Testis (tissue), 3 donors: ENCODE measurements around the gene CXCL5. TPM values are rescaled to one million over a fixed set of nuclear protein-coding genes. Genes with fewer than 3 reads are reported as not detected.

Source experiments
- DNase-seq: peaks from one replicate; pipeline ENCODE4 v3.0.0-alpha.2; 2019
- H3K27ac ChIP-seq, 2 donors: fragments of 200-600 bp; sonication (generic); one replicate each; pipeline ENCODE4 v1.5.1; 2019
- H3K27me3 ChIP-seq: fragments of 200-600 bp; sonication (generic); one replicate; pipeline ENCODE4 v1.5.1; 2019
- H3K36me3 ChIP-seq: fragments of 200-600 bp; sonication (generic); one replicate; pipeline ENCODE4 v1.5.1; 2017; ENCODE audit warnings: low read depth; ENCODE audit errors: missing control alignments
- H3K4me1 ChIP-seq: fragments of 200-600 bp; sonication (generic); one replicate; pipeline ENCODE4 v1.5.1; 2019
- H3K4me3 ChIP-seq, 2 donors: fragments of 200-600 bp; sonication (generic); one replicate each; pipeline ENCODE4 v1.5.1; 2017 to 2019
- H3K9me3 ChIP-seq: fragments of 200-600 bp; sonication (generic); one replicate; pipeline ENCODE4 v1.5.1; 2017
- POLR2A ChIP-seq: fragments of 450-650 bp; IDR thresholded peaks from one replicate; pipeline ENCODE4 v1.6.1; 2017; ENCODE audit warnings: antibody characterized with exemption, mild to moderate bottlenecking, moderate library complexity
- WGBS, 2 donors: methylation state at CpG; one replicate each; pipeline ENCODE4 v1.1.5; 2018; 5-methylcytosine and 5-hydroxymethylcytosine counted together
- intact Hi-C: fragments of 100-400 bp; cut with DNase I; formaldehyde crosslinking; loops from one replicate; pipeline ENCODE4 v1.15.1; 2023; ENCODE audit warnings: low total_unique reads
- polyA plus RNA-seq: library from polyadenylated mRNA; stranded (reverse); fragments of 350-450 nt; fragmentation: Illumina TruSeq; extraction: RNeasy Lipid Tissue Mini Kit (QIAGEN cat#74804); gene quantifications from one replicate; pipeline ENCODE4 v1.2.3, GENCODE V29; 2014; ENCODE audit warnings: low read depth, low replicate concordance; ENCODE audit not compliant: insufficient read depth
- total RNA-seq, 2 donors: library from RNA; depleted of rRNA; stranded (reverse); fragments of >200 nt; gene quantifications; one replicate each; pipeline ENCODE4 v1.2.3, GENCODE V29; 2016
- TF ChIP-seq, protein P1 (sequence below), 3 experiments: fragments of 450-650 bp in 2 of 3; fragments of 200-600 bp in 1 of 3; sonication (generic) in 1 of 3; IDR thresholded peaks; one replicate each; pipeline ENCODE4 v1.5.1; 2016 to 2019; ENCODE audit warnings: antibody characterized with exemption in 3 of 3, mild to moderate bottlenecking in 2 of 3, moderate library complexity in 1 of 3

Gene CXCL5
- total and polyA plus RNA-seq, 3 donors from 2014 or later = 0.16 to 0.55 (median 0.37) TPM

DNA sequence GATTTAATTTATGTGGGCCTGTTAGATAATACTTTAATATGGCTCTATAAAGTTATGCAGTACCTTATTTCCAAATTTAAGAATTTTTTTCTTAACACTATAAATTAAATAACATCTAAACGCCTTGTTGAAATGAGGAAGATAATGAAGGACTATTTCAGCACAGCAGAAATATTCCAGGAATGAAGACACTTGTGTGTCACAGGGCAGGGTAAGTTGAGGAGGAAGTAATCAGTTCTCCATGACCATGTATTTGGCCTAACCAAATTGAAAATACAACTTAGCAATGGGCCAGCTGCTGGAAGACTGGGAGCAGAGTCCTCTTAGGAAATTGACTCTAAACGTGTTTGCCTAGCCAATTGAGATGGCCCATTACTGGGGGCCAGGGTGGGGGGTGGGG is 23.1 kb upstream of the CXCL5 start:
- no peak for DNase-seq
- H3K4me3 ChIP-seq = no peak overlapping the region
- H3K36me3 ChIP-seq = no peaks in the 10 kb centered on the region
- TF ChIP-seq POLR2A = no peak
- TF ChIP-seq, protein P1, sequence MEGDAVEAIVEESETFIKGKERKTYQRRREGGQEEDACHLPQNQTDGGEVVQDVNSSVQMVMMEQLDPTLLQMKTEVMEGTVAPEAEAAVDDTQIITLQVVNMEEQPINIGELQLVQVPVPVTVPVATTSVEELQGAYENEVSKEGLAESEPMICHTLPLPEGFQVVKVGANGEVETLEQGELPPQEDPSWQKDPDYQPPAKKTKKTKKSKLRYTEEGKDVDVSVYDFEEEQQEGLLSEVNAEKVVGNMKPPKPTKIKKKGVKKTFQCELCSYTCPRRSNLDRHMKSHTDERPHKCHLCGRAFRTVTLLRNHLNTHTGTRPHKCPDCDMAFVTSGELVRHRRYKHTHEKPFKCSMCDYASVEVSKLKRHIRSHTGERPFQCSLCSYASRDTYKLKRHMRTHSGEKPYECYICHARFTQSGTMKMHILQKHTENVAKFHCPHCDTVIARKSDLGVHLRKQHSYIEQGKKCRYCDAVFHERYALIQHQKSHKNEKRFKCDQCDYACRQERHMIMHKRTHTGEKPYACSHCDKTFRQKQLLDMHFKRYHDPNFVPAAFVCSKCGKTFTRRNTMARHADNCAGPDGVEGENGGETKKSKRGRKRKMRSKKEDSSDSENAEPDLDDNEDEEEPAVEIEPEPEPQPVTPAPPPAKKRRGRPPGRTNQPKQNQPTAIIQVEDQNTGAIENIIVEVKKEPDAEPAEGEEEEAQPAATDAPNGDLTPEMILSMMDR (IDR thresholded peaks at IDR 0.05) = no peak
- no peaks in the 10 kb centered on the region for H3K9me3 ChIP-seq
- 43 to 48% methylated on average over 2 of the region's 2 CpGs for WGBS, 2 donors
- no peak overlapping the region for H3K27ac ChIP-seq
- no peaks in the 10 kb centered on the region for H3K27me3 ChIP-seq
- intact Hi-C loops = no loop called here
- no peaks in the 10 kb centered on the region for H3K4me1 ChIP-seq

DNA sequence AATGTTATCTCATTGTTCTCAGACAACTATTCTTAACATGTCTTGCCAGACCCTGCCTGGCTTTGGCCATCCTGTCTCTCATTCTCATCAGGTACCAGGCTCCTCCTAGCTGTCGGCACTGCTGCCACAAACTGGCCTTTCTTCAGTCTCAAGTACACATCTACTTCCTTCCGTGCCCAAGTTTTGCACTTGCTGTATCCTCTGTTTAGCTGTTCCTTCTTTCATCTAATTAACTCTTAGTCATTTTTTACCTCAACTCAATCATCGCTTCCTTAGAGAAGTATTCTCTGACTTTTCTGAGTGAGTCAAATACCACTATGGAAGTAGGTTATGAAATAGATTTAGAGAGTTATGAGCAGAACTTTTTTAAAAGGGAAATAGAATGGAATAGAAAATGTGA is 20.3 kb upstream of the CXCL5 start:
- H3K9me3 ChIP-seq = no peaks in the 10 kb centered on the region
- H3K27me3 ChIP-seq = no peaks in the 10 kb centered on the region
- DNase-seq = no peak
- H3K27ac ChIP-seq = no peak overlapping the region
- no peaks in the 10 kb centered on the region for H3K4me1 ChIP-seq
- TF ChIP-seq, protein P1 (IDR thresholded peaks at IDR 0.05) = no peak
- TF ChIP-seq POLR2A = no peak
- intact Hi-C loops = no loop called here
- 71 to 73% methylated on average over 3 of the region's 3 CpGs for whole genome bisulfite sequencing, 2 donors
- H3K36me3 ChIP-seq = no peaks in the 10 kb centered on the region
- H3K4me3 ChIP-seq = no peak overlapping the region

DNA sequence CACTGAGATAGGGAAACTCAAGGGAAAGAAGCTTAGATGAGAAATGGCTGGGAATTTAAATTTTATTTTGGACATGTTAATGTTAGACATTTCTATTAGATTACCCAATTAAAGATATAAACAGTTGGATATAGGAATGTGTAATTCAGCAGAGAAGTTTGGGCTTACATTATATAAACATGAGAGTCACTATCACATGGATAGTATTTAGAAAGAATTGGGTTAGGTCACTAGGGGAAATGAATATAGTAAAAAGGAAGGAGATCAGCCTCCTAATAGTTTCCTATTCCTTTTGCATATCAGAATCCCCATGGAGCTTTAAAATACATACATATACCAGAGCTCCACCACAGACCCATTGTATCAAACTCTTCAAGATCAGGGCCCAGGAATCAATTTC is 19.6 kb upstream of the CXCL5 start:
- no peaks in the 10 kb centered on the region for H3K27me3 ChIP-seq
- H3K4me3 ChIP-seq = no peak overlapping the region
- intact Hi-C loops = no loop called here
- H3K27ac ChIP-seq = no peak overlapping the region
- H3K4me1 ChIP-seq = no peaks in the 10 kb centered on the region
- TF ChIP-seq, protein P1 (IDR thresholded peaks at IDR 0.05) = no peak
- no peak for TF ChIP-seq POLR2A
- H3K9me3 ChIP-seq = no peaks in the 10 kb centered on the region
- no peaks in the 10 kb centered on the region for H3K36me3 ChIP-seq
- no peak for DNase-seq

GRCh38 chr4:74016068-74016467 is 17.6 kb upstream of the CXCL5 start:
- Histone ChIP-seq H3K36me3 (no peaks in the 10 kb centered on the region), H3K9me3 (no peaks in the 10 kb centered on the region), H3K27me3 (no peaks in the 10 kb centered on the region), H3K4me3 (no peak overlapping the region), H3K27ac (no peak overlapping the region), H3K4me1 (no peaks in the 10 kb centered on the region)
- TF ChIP-seq POLR2A = no peak
- TF ChIP-seq, protein P1 (IDR thresholded peaks at IDR 0.05) = no peak
- intact Hi-C loops = no loop called here
- 70 to 73% methylated on average over 1 of the region's 1 CpG for WGBS, 2 donors
- no peak for DNase-seq

- intact Hi-C loops = no loop called here
- Histone ChIP-seq H3K27ac (no peak overlapping the region), H3K4me1 (no peaks in the 10 kb centered on the region), H3K9me3 (no peaks in the 10 kb centered on the region), H3K36me3 (no peaks in the 10 kb centered on the region), H3K27me3 (no peaks in the 10 kb centered on the region), H3K4me3 (no peak overlapping the region)
- DNase-seq = no peak
- TF ChIP-seq, protein P1 (IDR thresholded peaks at IDR 0.05) = no peak
- no peak for TF ChIP-seq POLR2A
- 88 to 90% methylated on average over 3 of the region's 3 CpGs for WGBS, 2 donors
Observed at GRCh38 chr4:74015126-74015780, 16.8 kb upstream of the CXCL5 start.
